Mucosa of descending colon (tissue), 3 donors: ENCODE measurements around the gene TK1. TPM values are rescaled to one million over a fixed set of nuclear protein-coding genes. Genes with fewer than 3 reads are reported as not detected.

Source experiments
- ATAC-seq: fragments of 200-7000 bp; cut with Tn5 transposase; one replicate; pipeline ENCODE4 v1.9.1; 2020; ENCODE audit warnings: mild to moderate bottlenecking, moderate library complexity
- DNase-seq, 3 donors: peaks; one replicate each; pipeline ENCODE4 v3.0.0-alpha.2; 2020
- H3K36me3 ChIP-seq: fragments of 200-600 bp; one replicate; pipeline ENCODE4 v1.8.0; 2021; ENCODE audit warnings: low read depth, mild to moderate bottlenecking
- H3K4me1 ChIP-seq: fragments of 200-600 bp; one replicate; pipeline ENCODE4 v1.8.0; 2021; ENCODE audit warnings: low read depth, mild to moderate bottlenecking
- H3K4me3 ChIP-seq: fragments of 200-600 bp; one replicate; pipeline ENCODE4 v1.8.0; 2021; ENCODE audit warnings: mild to moderate bottlenecking
- H3K9me3 ChIP-seq: fragments of 200-600 bp; one replicate; pipeline ENCODE4 v1.8.0; 2021; ENCODE audit warnings: mild to moderate bottlenecking
- CTCF ChIP-seq: fragments of 200-600 bp; IDR thresholded peaks from one replicate; pipeline ENCODE4 v1.8.0; 2022; ENCODE audit warnings: antibody characterized with exemption, mild to moderate bottlenecking
- intact Hi-C, 2 donors: fragments of 100-400 bp; cut with DNase I in 1 of 2; cut with micrococcal nuclease in 1 of 2; formaldehyde crosslinking; loops; one replicate each; pipeline versions ENCODE4 v1.11.0 to v1.11.1; 2022; cut with DNase I, micrococcal nuclease
- total RNA-seq, 3 donors: library from RNA; stranded (reverse); fragmentation: NEBNext Ultra II Directional in 2 of 3; extraction: Animal tissue kit (Norgen Biotek cat#: 25700) in 2 of 3; gene quantifications; one replicate each; pipeline versions ENCODE4 v1.2.1 to v1.2.4, GENCODE V29; 2021 to 2023
- donor health status: DM: no; HTN: no; CAD: no; lungs with moderate emphysema.
- donor health status: DM: no; HTN: no; CAD: no.
- donor health status: DM: no; HTN: yes; CAD: no.

The TK1 gene
- total RNA-seq, 3 donors from 2014 or later, result 8.9 to 46.5 (median 10.2) TPM

- no peak for DNase-seq
- no peak overlapping the region for H3K4me3 ChIP-seq
- no peaks in the 10 kb centered on the region for H3K9me3 ChIP-seq
- H3K36me3 ChIP-seq, result no peaks in the 10 kb centered on the region
- TF ChIP-seq CTCF, result no peak
- intact Hi-C loops, result no loop called here
- no peak for ATAC-seq
- peaks cover 26% of the 10 kb centered on the region for H3K4me1 ChIP-seq
Measured at GRCh38 chr17:78124836-78125137, 62.1 kb downstream of the TK1 start.

Other genes with a start within 250 kb of the TK1 start
- gene TNRC6C, start 228.3 kb downstream of the TK1 start, total RNA-seq, result 10 to 100 TPM; 13.7 to 32.6 (median 20.7) TPM
- gene TMC6, start 58.3 kb downstream of the TK1 start, total RNA-seq, result 100 to 1,000 TPM in 2 of 3 donors, 10 to 100 TPM in 1; 53.8 to 108 (median 105) TPM
- 10 to 100 TPM in 1 of 3 donors, 1 to 10 TPM in 2; 6.0 to 11.4 (median 8.5) TPM for gene TMC8, start 56.3 kb downstream of the TK1 start, total RNA-seq
- not detected for gene C17orf99, start 40.7 kb downstream of the TK1 start, total RNA-seq
- 100 to 1,000 TPM in 2 of 3 donors, 10 to 100 TPM in 1; 90.4 to 202 (median 196) TPM for gene SYNGR2, start 18.5 kb downstream of the TK1 start, total RNA-seq
- 10 to 100 TPM; 14.2 to 39.9 (median 27.9) TPM for gene AFMID, start 310 bp upstream of the TK1 start, total RNA-seq
- gene BIRC5, start 27.2 kb upstream of the TK1 start, total RNA-seq, result 10 to 100 TPM in 1 of 3 donors, 1 to 10 TPM in 2; 2.4 to 22.4 (median 4.7) TPM
- not detected for gene TMEM235, start 44.6 kb upstream of the TK1 start, total RNA-seq
- 10 to 100 TPM; 21.9 to 41.3 (median 23.2) TPM for gene SOCS3, start 173.0 kb upstream of the TK1 start, total RNA-seq
- gene PGS1, start 191.6 kb upstream of the TK1 start, total RNA-seq, result 10 to 100 TPM; 36.2 to 54.3 (median 48.8) TPM